HL-60/S4 treated with phorbol 12-myristate 13-acetate at 8.2 ng/mL for 4 days and 3 days (cell line): ENCODE results near the gene TCF4.

ENCODE experiments used
- in situ Hi-C: fragments of 300-500 bp; cut with MboI; formaldehyde crosslinking; loops from 2 replicates; pipeline ENCODE4 v1.15.0; 2022; ENCODE audit warnings: low sequenced_read_pairs

TCF4 gene

GRCh38 chr18:55506074-55506473 is 81.9 kb downstream of the TCF4 start:
- in situ Hi-C loops, result no loop called here

GRCh38 chr18:55504808-55505207 is 83.2 kb downstream of the TCF4 start:
- in situ Hi-C loops, result no loop called here

- in situ Hi-C loops, result no loop called here
These were observed 84.7 kb downstream of the TCF4 start for GRCh38 chr18:55503167-55503820.

DNA sequence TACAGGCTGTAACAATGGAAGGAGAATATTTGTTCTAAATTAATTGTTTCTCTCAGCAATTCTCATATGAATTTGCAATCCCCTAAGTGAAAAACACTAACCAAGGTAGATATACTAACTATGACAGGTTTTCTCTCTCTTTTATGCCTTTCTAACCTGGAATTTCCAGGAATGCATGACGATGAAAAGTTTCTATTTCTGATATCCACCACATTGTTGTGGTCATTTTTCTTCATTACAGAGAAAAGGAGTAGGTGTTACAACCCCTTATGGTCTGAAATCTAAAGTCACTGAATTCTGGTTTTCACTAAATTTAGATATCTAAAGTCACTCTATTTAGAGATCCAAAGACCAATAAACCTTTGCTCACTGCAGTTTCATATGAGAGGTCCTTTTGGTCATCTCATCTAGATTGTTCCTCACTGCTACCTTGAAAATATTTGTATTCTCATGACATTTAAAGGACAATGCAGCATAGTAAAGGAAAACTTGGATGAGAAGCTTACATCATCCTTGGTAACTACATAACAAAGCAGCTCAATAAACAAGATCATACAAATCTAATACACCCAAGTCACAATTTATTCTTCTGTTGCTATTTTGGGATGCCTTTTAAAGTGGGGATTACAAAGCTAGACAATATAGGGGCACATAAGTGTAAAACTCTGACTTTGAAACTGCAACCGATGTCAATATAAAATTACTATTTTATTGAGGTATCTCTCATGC is 85.8 kb downstream of the TCF4 start:
- in situ Hi-C loops, result no loop called here

DNA sequence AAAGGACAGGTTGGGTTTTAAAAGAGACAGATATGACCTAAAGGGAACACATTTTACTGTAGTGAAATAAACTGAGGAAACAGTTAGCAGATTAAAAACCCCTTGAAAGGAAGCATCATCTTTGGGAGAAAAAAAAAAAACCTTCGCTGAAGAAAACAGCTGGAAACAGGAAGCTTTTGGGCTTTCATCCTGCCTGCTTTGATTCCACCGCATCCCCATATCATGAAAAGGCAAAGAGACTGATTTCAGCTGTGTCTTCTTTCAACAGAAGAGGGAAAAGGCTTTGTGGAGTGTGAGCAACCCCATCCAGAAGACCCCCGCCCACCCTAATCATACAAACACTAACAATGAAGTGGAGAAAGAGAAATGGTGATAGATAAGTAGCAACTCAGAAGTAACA is 86.4 kb downstream of the TCF4 start:
- in situ Hi-C loops, result no loop called here

GRCh38 chr18:55500316-55501086 is 87.5 kb downstream of the TCF4 start:
- in situ Hi-C loops, result no loop called here

- in situ Hi-C loops, result no loop called here
These were observed 88.5 kb downstream of the TCF4 start for GRCh38 chr18:55499526-55499925.

GRCh38 chr18:55497825-55498403 is 90.1 kb downstream of the TCF4 start:
- in situ Hi-C loops, result no loop called here

GRCh38 chr18:55494899-55495298 is 93.1 kb downstream of the TCF4 start:
- in situ Hi-C loops, result no loop called here

- in situ Hi-C loops, result no loop called here
These were observed 93.6 kb downstream of the TCF4 start for GRCh38 chr18:55494441-55494840.

GRCh38 chr18:55491616-55492015 is 96.4 kb downstream of the TCF4 start:
- in situ Hi-C loops, result no loop called here

- in situ Hi-C loops, result no loop called here
These were observed 98.7 kb downstream of the TCF4 start for GRCh38 chr18:55489034-55489986.

- in situ Hi-C loops, result no loop called here
These were observed 99.5 kb downstream of the TCF4 start for GRCh38 chr18:55488473-55488872.

- in situ Hi-C loops, result no loop called here
These were observed 100.0 kb downstream of the TCF4 start for GRCh38 chr18:55487997-55488396.

DNA sequence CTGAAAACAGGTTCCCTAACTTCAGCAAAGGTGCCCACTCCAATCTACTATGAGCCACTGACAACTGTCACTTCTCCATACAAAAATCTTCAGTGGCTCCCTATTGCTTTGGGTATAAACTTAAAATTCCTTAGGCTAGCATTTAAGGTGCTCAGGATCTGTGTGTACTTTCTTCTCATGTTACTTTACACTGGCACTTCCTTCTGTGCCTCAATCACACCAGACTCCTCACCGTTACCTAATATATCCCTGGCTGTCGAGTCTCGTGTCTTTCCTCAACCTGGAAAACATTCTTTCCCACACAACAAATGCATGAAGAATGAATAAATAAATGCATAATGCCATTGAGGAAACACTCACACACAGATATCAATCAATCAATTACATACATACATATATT is 101.1 kb downstream of the TCF4 start:
- in situ Hi-C loops, result no loop called here

GRCh38 chr18:55485666-55486065 is 102.3 kb downstream of the TCF4 start:
- in situ Hi-C loops, result no loop called here

DNA sequence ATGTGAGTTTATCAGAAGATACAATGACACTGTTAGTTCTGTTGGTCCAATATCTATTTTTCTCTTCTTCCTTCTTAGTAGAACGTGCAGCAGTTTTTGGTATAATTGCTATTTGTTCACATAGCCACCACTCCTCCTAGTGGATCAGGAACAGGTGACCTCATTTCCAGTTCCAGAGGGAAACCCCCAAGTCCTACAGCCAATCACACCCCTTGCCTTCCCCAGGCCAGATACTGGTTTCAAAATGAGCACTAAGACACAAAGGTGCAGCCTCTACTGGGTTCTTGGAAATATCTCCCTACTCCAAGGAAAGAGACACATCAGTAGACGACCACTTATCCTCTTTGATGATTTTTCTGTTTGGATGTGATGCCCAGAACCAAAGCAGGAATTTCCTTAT is 103.2 kb downstream of the TCF4 start:
- in situ Hi-C loops, result no loop called here

DNA sequence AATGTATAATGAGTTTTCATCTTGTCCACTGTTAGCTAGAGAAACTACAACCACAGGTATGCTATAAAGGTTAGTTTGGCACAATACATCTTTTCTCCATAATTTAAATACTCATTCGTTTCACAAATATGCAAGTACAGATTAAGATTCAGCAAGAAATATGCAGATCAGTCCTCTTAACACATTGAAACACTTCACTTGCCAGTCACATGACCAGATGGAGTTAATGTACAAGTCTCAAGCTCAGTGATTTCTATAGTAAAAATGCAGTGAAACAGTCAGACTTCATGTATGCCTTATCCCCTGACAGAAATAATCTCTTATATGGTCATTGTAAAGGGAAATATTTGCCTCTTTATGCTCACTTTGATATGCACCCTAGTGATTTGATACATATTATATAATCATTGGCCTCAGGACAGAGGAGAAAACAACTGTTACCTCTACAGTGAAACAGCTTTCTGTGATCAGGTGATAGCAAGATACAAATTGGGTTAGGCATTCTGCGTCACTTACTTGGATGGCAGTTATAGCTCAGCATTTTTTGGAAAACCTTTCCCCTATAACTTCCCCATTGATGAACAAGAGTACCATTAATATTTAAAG is 104.6 kb downstream of the TCF4 start:
- in situ Hi-C loops, result no loop called here

GRCh38 chr18:55479656-55480420 is 108.2 kb downstream of the TCF4 start:
- in situ Hi-C loops, result no loop called here
